Right ventricle myocardium superior (tissue), 1 donor: ENCODE data around the gene SARDH. TPM values are rescaled to one million over a fixed set of nuclear protein-coding genes. Genes with fewer than 3 reads are reported as not detected.

Experiments used
- ATAC-seq: fragments of 200-7000 bp; cut with Tn5 transposase; one replicate; pipeline ENCODE4 v1.9.1; 2020; ENCODE audit warnings: mild to moderate bottlenecking; ENCODE audit not compliant: poor library complexity
- DNase-seq: peaks from one replicate; pipeline ENCODE4 v3.0.0-alpha.2; 2020
- intact Hi-C: fragments of 100-400 bp; cut with DNase I; formaldehyde crosslinking; loops from one replicate; pipeline ENCODE4 v1.11.2; 2022
- total RNA-seq: library from RNA; stranded (reverse); fragmentation: NEBNext Ultra II Directional; extraction: Animal tissue kit (Norgen Biotek cat#: 25700); gene quantifications from one replicate; pipeline ENCODE4 v1.2.1, GENCODE V29; 2021
- donor health status: DM: no; HTN: yes; CAD: no; lungs with severe emphysema.

SARDH gene
- total RNA-seq, 1 donor from 2014 or later: 0.94 TPM

DNA sequence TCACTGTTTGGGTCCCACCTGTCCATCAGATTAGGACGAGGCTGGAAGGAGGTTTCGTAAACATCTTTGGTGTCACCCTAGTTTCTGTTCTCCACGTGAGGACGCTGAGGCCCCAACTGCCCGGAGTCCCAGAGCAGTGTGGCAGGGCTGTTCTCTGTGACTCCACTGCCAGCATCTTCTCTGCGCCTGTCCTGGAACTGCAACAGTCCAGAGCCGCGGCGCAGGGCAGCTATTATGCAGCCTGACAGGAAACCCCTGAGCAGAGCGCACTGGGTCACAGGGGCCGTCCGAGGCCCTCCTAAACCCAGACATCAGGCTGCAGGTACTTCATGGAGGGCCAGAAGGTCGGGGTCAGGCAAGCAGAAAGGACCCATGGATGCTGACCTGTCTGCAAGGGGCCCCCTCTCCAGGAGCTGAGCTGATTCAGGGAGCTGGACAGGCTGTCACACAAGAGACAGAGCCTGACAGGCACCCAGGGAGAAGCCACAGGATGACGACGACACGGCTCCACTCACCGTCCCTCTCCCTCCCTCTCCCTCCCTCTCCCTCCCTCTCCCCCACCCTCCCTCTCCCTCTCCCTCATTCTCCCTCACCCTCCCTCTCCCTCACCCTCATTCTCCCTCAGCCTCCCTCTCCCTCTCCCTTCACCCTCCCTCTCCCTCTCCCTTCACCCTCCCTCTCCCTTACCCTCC lies 70.2 kb downstream of the SARDH start:
- no peak for ATAC-seq
- intact Hi-C loops: no loop called here

GRCh38 chr9:133666845-133667244 lies 71.3 kb downstream of the SARDH start:
- intact Hi-C loops: no loop called here
- DNase-seq (no peak), ATAC-seq (no peak)

More for the DNA sequence above, 70.2 kb downstream of the SARDH start:
- DNase-seq: no peak

- intact Hi-C loops: no loop called here
- ATAC-seq (no peak), DNase-seq (no peak)
Observed at GRCh38 chr9:133666387-133666786, 71.8 kb downstream of the SARDH start.

DNA sequence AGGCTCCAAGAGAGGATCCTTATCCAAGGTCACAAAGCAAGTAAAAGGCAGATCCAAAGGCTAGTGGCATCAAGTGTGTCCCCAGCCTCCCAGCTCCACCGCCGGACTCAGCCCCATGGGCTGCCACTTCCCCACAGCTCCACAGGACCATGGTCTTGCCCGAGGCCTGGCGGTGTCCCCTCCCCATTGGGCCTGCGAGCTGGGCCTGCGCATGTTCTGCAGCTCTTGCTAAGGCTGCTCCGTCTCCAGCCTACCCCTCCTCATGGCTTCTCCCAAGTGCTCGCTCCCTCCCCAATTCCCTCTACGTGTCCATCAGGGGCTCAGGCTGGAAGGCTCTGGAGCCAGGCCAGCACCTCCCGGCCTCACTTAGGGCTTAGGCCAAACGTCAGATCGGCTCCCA lies 72.6 kb downstream of the SARDH start:
- intact Hi-C loops: no loop called here
- DNase-seq: no peak
- no peak for ATAC-seq

- DNase-seq: no peak
- ATAC-seq: no peak
- intact Hi-C loops: no loop called here
Observed at GRCh38 chr9:133665096-133665495, 73.1 kb downstream of the SARDH start.

- intact Hi-C loops: no loop called here
- ATAC-seq (no peak), DNase-seq (no peak)
Observed at GRCh38 chr9:133664173-133665050, 73.7 kb downstream of the SARDH start.

DNA sequence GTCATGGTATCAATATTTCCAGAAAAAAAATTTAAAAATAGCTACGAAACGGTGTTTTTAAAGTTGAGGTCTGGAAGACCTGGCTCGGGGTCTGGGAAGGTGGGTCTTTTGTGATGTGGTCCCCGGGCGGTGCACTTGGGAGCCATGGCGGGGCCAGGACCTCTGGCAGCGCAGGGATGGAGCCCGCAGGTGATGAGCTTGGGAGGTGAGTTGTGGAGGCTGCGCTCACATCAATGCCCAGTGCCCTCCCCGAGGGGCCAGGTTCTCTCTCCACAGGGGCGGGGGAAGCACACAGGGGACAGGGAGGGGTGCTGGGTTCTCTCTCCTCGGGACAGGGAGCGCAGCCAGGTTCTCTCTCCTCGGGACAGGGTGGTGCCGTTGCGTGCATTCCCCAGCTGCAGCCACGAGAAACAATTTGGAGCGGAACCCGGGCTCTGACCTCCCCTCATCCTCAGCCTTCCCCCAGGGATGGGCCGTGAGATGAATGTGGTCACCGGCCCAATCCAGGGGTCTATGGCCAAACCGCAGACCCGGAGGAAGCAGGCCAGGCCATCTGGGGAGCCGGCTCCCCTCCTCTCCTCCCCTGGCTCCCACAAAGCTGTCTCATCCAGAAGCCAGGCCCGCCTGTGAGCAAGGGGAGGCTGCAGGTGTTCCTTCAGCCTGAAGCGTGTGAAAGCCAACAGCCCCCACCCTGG lies 76.2 kb downstream of the SARDH start:
- ATAC-seq: no peak
- intact Hi-C loops: no loop called here
- DNase-seq: no peak

DNA sequence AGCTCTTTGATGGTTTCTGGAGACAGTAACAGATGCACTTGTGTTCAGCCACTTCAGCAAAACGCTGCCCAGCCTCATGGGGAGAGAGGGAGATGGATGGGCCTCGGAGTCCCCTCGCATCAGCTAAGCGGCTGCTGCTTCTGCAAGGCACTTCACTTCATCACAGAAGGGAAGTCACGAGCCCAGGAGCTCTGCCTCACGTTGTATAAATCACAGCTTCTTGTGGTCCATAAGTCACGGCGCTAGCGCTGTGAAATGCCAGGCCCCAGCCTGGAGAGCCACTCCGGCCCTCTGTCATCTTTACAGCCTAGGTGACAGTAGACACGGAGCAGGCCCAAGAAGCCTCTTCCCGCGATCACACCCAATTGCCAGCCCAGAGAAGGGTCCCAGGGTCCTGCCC lies 78.6 kb downstream of the SARDH start:
- intact Hi-C loops: no loop called here
- no peak for ATAC-seq
- DNase-seq: no peak

GRCh38 chr9:133658442-133659431 lies 79.4 kb downstream of the SARDH start:
- intact Hi-C loops: no loop called here
- DNase-seq: peak; percentile 61
- peak; percentile 81 for ATAC-seq

- intact Hi-C loops: no loop called here
- DNase-seq: no peak
- no peak for ATAC-seq
Observed at GRCh38 chr9:133657120-133657661, 81.0 kb downstream of the SARDH start.

GRCh38 chr9:133656211-133657119 lies 81.7 kb downstream of the SARDH start:
- no peak for ATAC-seq
- intact Hi-C loops: no loop called here
- DNase-seq: no peak

- ATAC-seq: no peak
- no peak for DNase-seq
- intact Hi-C loops: no loop called here
Observed at GRCh38 chr9:133655701-133656100, 82.5 kb downstream of the SARDH start.

- DNase-seq: no peak
- ATAC-seq: no peak
- intact Hi-C loops: no loop called here
Observed at GRCh38 chr9:133654736-133655657, 83.2 kb downstream of the SARDH start.

- no peak for DNase-seq
- intact Hi-C loops: no loop called here
Observed at GRCh38 chr9:133653638-133654037, 84.5 kb downstream of the SARDH start.

DNA sequence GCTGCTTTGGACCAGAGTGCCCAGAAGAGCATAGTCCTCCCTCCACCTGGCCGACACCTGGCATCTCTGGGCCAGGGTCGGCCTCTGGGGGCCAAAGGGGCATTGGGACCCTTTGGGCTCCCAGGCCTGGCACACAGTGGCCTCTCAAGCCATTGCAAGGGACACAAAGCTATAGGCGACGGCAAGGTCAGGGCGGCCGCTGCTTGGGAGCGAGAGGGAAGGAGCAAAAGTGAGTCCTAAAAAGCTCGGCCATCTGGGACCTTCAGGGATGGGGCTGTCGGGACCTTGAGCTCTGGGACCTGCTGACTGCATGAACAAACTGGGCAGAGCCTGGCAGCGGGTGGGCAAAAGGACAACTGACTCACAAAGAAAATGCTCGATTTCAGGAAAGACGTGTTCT lies 88.1 kb downstream of the SARDH start:
- intact Hi-C loops: no loop called here
- DNase-seq: no peak
- no peak for ATAC-seq

More at GRCh38 chr9:133653638-133654037, 84.5 kb downstream of the SARDH start:
- ATAC-seq: no peak

DNA sequence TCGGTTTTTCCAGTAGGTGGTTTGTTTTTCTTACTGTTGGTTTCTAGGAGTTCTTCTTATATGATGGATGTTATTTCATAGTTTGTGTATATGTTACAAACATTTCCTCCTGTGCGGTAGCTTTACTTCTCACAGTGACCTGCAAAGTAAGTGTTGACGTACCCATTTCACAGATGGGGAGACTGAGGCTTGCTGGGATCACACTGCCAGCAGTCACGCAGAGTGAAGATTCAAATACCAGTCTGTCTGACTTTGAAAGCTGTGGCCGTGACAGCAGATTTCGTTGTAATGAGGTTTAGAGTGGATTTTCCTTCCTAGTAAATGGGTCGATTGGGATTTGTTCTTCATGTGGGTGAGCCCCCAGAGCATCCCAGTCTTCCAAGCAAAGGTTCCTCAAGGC lies 89.0 kb downstream of the SARDH start:
- intact Hi-C loops: no loop called here
- DNase-seq (no peak), ATAC-seq (no peak)
